H1 (cell line): ENCODE results near the gene SMIM13. TPM values are rescaled to one million over a fixed set of nuclear protein-coding genes. Genes with fewer than 3 reads are reported as not detected.

Experiments
- CTCF ChIA-PET: fragments of 300-600 bp; sonication (Branson Sonifier 250); formaldehyde crosslinking; loops from one replicate; lab custom pipeline; 2021; ENCODE audit not compliant: partially characterized antibody; lab: Charles Lee
- POLR2A ChIA-PET: fragments of 300-600 bp; sonication (Branson Sonifier 250); formaldehyde crosslinking; loops from one replicate; lab custom pipeline; 2021; ENCODE audit warnings: inconsistent platforms; ENCODE audit not compliant: partially characterized antibody; lab: Charles Lee
- DNase-seq, 2 experiments: peaks; one replicate each; pipeline versions ENCODE4 v3.0.0 to v3.0.0-alpha.2; 2010 to 2022; ENCODE audit warnings: low spot score in 2 of 2, low read depth in 1 of 2, mixed read lengths in 1 of 2
- FAIRE-seq: peaks from 2 replicates; lab custom pipeline; 2011; peaks lifted over from hg19 to GRCh38; lab: Jason Lieb, UNC
- H2AFZ ChIP-seq: 2 replicates; pipeline ENCODE4 v1.8.1; 2012; ENCODE audit warnings: low read length, inconsistent platforms
- H2AK5ac ChIP-seq: 2 replicates; pipeline ENCODE4 v1.6.1; 2013; ENCODE audit warnings: low read depth, low read length
- H2BK120ac ChIP-seq: replicated peaks from 2 replicates; pipeline ENCODE3; 2013; ENCODE audit warnings: low read depth, low read length, inconsistent platforms
- H2BK12ac ChIP-seq: 2 replicates; pipeline ENCODE4 v1.6.1; 2013; ENCODE audit warnings: low read depth, low read length
- H2BK15ac ChIP-seq: 2 replicates; pipeline ENCODE4 v1.6.1; 2013; ENCODE audit warnings: low read length
- H2BK20ac ChIP-seq: 2 replicates; pipeline ENCODE4 v1.6.1; 2013; ENCODE audit warnings: low read length
- H2BK5ac ChIP-seq: 2 replicates; pipeline ENCODE4 v1.6.1; 2013; ENCODE audit warnings: low read depth, low read length
- H3K14ac ChIP-seq: 2 replicates; pipeline ENCODE4 v1.6.1; 2013; ENCODE audit warnings: inconsistent platforms; ENCODE audit not compliant: insufficient read length
- H3K18ac ChIP-seq: 2 replicates; pipeline ENCODE4 v1.6.1; 2013; ENCODE audit warnings: low read length; ENCODE audit errors: extremely low read depth
- H3K23ac ChIP-seq: 2 replicates; pipeline ENCODE4 v1.6.1; 2013; ENCODE audit warnings: inconsistent platforms; ENCODE audit not compliant: insufficient read length
- H3K23me2 ChIP-seq: 2 replicates; pipeline ENCODE4 v1.6.1; 2013; ENCODE audit warnings: low read depth, low read length
- H3K27ac ChIP-seq: 2 replicates; pipeline ENCODE4 v1.6.1; 2011; ENCODE audit warnings: low read depth, low read length, inconsistent platforms
- H3K27me3 ChIP-seq, 4 experiments: replicated peaks in 1 of 4; 1 replicate in 1 of 4; 2 replicates in 3 of 4; pipeline versions ENCODE4 v1.6.1 to v1.8.1; 2011 to 2013; ENCODE audit warnings: low read length in 3 of 4, mild to moderate bottlenecking in 3 of 4, inconsistent platforms in 2 of 4, mixed read lengths in 2 of 4, moderate library complexity in 1 of 4; ENCODE audit not compliant: control insufficient read depth in 3 of 4, insufficient read depth in 3 of 4; ENCODE audit errors: extremely low read depth in 1 of 4
- H3K36me3 ChIP-seq, 4 experiments: 2 replicates each; pipeline versions ENCODE4 v1.6.1 to v1.8.1; 2011 to 2013; ENCODE audit warnings: mild to moderate bottlenecking in 4 of 4, low read length in 3 of 4, moderate library complexity in 2 of 4, control low read depth in 1 of 4, inconsistent platforms in 1 of 4; ENCODE audit not compliant: insufficient read depth in 4 of 4, control insufficient read depth in 2 of 4
- H3K4ac ChIP-seq: replicated peaks from 2 replicates; pipeline ENCODE3; 2013; ENCODE audit warnings: low read length, low read depth, mixed read lengths, inconsistent platforms; ENCODE audit not compliant: insufficient read length
- H3K4me1 ChIP-seq, 4 experiments: replicated peaks in 1 of 4; 1 replicate in 1 of 4; 2 replicates in 3 of 4; pipeline versions ENCODE4 v1.6.1 to v1.8.1; 2011 to 2013; ENCODE audit warnings: low read length in 3 of 4, inconsistent platforms in 2 of 4, mixed read lengths in 1 of 4; ENCODE audit not compliant: insufficient read depth in 4 of 4, control insufficient read depth in 3 of 4
- H3K4me2 ChIP-seq, 2 experiments: 2 replicates each; pipeline versions ENCODE4 v1.6.1 to v1.8.1; 2011 to 2013; ENCODE audit warnings: low read depth in 2 of 2, low read length in 2 of 2, control low read depth in 1 of 2, inconsistent platforms in 1 of 2, mild to moderate bottlenecking in 1 of 2; ENCODE audit not compliant: insufficient read depth in 1 of 2
- H3K4me3 ChIP-seq, 4 experiments: fragments of 200-600, 300-600 bp in 1 of 4; sonication (generic), shearing (Covaris generic), sonication (Bioruptor Twin) in 1 of 4; 2 replicates each; pipeline versions ENCODE4 v1.5.1 to v1.8.1; 2011 to 2016; ENCODE audit warnings: low read length in 4 of 4, low read depth in 3 of 4, control low read depth in 2 of 4, inconsistent platforms in 2 of 4, mild to moderate bottlenecking in 2 of 4, mixed read lengths in 1 of 4, moderate library complexity in 1 of 4; ENCODE audit not compliant: insufficient read depth in 2 of 4; ENCODE audit errors: extremely low read depth in 1 of 4
- H3K56ac ChIP-seq: replicated peaks from 2 replicates; pipeline ENCODE3; 2013; ENCODE audit warnings: low read depth, mild to moderate bottlenecking, mixed read lengths, low read length, inconsistent platforms; ENCODE audit not compliant: insufficient read length
- H3K79me1 ChIP-seq: 2 replicates; pipeline ENCODE4 v1.6.1; 2013; ENCODE audit warnings: low read depth, low read length, control low read depth
- H3K79me2 ChIP-seq, 2 experiments: 2 replicates each; pipeline versions ENCODE4 v1.6.1 to v1.8.1; 2012 to 2013; ENCODE audit warnings: low read length in 2 of 2, mild to moderate bottlenecking in 2 of 2, inconsistent platforms in 1 of 2; ENCODE audit not compliant: insufficient read depth in 2 of 2, control insufficient read depth in 1 of 2
- H3K9ac ChIP-seq, 4 experiments: replicated peaks in 1 of 4; 1 replicate in 1 of 4; 2 replicates in 3 of 4; pipeline versions ENCODE4 v1.6.1 to v1.8.1; 2011 to 2013; ENCODE audit warnings: low read depth in 3 of 4, low read length in 3 of 4, control low read depth in 2 of 4, mild to moderate bottlenecking in 2 of 4, moderate library complexity in 2 of 4, inconsistent platforms in 1 of 4; ENCODE audit errors: extremely low read depth in 1 of 4
- H3K9me3 ChIP-seq, 2 experiments: 2 replicates each; pipeline versions ENCODE4 v1.6.1 to v1.8.1; 2012 to 2013; ENCODE audit warnings: mild to moderate bottlenecking in 2 of 2, moderate library complexity in 2 of 2, control low read depth in 1 of 2, inconsistent platforms in 1 of 2, low read depth in 1 of 2, low read length in 1 of 2, mixed read lengths in 1 of 2; ENCODE audit not compliant: insufficient read depth in 2 of 2
- H4K20me1 ChIP-seq, 2 experiments: replicated peaks in 1 of 2; 2 replicates each; pipeline versions ENCODE3 to v1.8.1; 2011 to 2013; ENCODE audit warnings: inconsistent platforms in 2 of 2, low read length in 2 of 2, mild to moderate bottlenecking in 1 of 2; ENCODE audit not compliant: insufficient read depth in 2 of 2, control insufficient read depth in 1 of 2
- H4K5ac ChIP-seq: 2 replicates; pipeline ENCODE4 v1.6.1; 2013; ENCODE audit warnings: low read length, low read depth, mixed read lengths, inconsistent platforms; ENCODE audit not compliant: insufficient read length
- H4K8ac ChIP-seq: 2 replicates; pipeline ENCODE4 v1.8.0; 2013; ENCODE audit warnings: mild to moderate bottlenecking, moderate library complexity, low read length, inconsistent platforms; ENCODE audit not compliant: insufficient read depth; ENCODE audit errors: extremely low read depth
- H4K91ac ChIP-seq: replicated peaks from 2 replicates; pipeline ENCODE3; 2013; ENCODE audit warnings: low read length, mixed read lengths, inconsistent platforms; ENCODE audit not compliant: insufficient read length
- MAFK ChIP-seq: IDR thresholded peaks from 2 replicates; pipeline ENCODE4 v1.6.1; 2012; ENCODE audit warnings: low read depth, mild to moderate bottlenecking, improper control_type of control experiment, low read length
- RAD21 ChIP-seq, 2 experiments: IDR thresholded peaks in 1 of 2; conservative IDR thresholded peaks in 1 of 2; 2 replicates each; pipeline ENCODE4 v1.6.1; 2011; ENCODE audit warnings: low read depth in 2 of 2, low read length in 2 of 2, improper control_type of control experiment in 1 of 2, inconsistent platforms in 1 of 2, mild to moderate bottlenecking in 1 of 2, moderate library complexity in 1 of 2
- SP4 ChIP-seq: IDR thresholded peaks from 2 replicates; pipeline ENCODE4 v1.6.1; 2012; ENCODE audit warnings: low read length, inconsistent platforms
- SUZ12 ChIP-seq: fragments of 200-600 bp; sonication (generic); IDR thresholded peaks from 2 replicates; pipeline ENCODE4 v1.6.1; 2012; ENCODE audit warnings: mild to moderate bottlenecking, inconsistent platforms, low read length, moderate library complexity, mixed read lengths
- TBP ChIP-seq: IDR thresholded peaks from 2 replicates; pipeline ENCODE4 v1.6.1; 2011; ENCODE audit warnings: low read depth, low read length, improper control_type of control experiment
- WGBS, 2 experiments: shearing (Covaris generic) in 1 of 2; methylation state at CpG; one replicate each; pipeline versions ENCODE4 v1.1.6 to v1.1.7; 2013 to 2015; ENCODE audit warnings: low lambda C conversion rate in 2 of 2, mixed read lengths in 2 of 2, inconsistent platforms in 1 of 2, low coverage in 1 of 2, missing lambda C conversion rate in 1 of 2; ENCODE audit not compliant: insufficient replicate concordance in 2 of 2, insufficient coverage in 1 of 2, insufficient read length in 1 of 2; ENCODE audit errors: extremely low coverage in 1 of 2, missing lambda C conversion rate in 1 of 2; 5-methylcytosine and 5-hydroxymethylcytosine counted together
- polyA plus RNA-seq, 7 experiments: library from polyadenylated mRNA; depleted of rRNA in 3 of 7; stranded (reverse) in 5 of 7; unstranded in 2 of 7; fragments of >200 nt in 5 of 7; fragments of 200-250 nt in 2 of 7; gene quantifications; 1 replicate in 5 of 7; 2 replicates in 1 of 7; 4 replicates in 1 of 7; pipeline versions ENCODE4 v1.2.1 to v1.2.3, GENCODE V29; 2011 to 2013; ENCODE audit warnings: missing spikeins in 2 of 7, mixed read lengths in 2 of 7
- total RNA-seq: library from RNA; stranded (reverse); fragmentation: NEBNext Ultra II Directional; extraction: Animal tissue kit (Norgen Biotek cat#: 25700); gene quantifications from 2 replicates; pipeline ENCODE4 v1.2.1, GENCODE V29; 2021

Gene SMIM13
- total and polyA plus RNA-seq, 2 of the 8 experiments (the other 6 are each of a cell fraction or from before 2014, with no cell fraction given), result 1.7 to 10.6 TPM

DNA sequence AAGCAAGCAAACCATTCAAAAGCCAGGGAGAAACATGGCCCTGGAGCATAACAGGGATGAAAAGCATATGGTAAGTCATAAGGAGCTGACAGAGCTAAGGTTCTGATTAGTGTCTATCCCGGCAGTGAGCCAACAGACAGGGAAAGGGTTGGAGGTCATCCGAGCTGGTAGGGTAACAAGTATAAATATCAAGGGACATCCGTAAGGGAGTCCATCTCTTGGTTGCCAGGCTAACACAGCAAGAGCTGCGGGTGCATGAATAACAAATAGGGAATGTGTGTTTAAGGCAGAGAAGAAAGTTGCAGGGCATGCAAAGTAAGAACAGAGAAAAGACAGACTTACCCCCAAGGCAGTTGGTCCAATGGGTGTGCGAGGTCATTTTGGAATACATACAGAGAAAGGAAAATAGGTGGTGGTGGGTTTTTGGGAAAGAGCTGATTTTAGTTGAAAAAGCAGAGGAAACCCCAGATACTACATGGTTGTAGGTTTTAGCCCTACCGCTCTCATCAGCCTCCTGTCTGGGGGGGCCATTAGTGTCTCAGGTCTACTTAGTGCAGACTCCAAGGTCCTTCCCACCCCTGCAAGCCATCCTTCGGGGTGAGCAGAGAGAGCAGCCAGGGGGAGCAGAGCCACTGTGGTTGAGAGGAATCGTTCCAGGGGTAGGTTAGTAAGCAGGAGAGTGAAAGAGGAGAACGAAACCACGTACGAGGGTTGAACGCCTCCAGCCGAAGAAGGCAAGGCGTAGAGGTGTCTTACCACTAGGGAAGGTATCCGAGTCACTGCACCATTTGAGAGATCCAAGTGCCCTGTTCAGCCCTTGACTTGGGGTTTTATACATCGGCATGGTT lies 17.5 kb downstream of the SMIM13 start, which contains the start of gene ERVFRD-1:
Gene ERVFRD-1 (minus strand): TSS at position 805 of the 848 bp plus-strand sequence. CDS start 6,415 bp downstream, outside the sequence.
- Histone ChIP-seq H2AFZ (no peak within 1 kb of the TSS), H3K27me3 (no peaks in the 10 kb centered on the region), H4K5ac (no peak within 1 kb of the TSS), H4K91ac (no peak within 1 kb of the TSS), H3K4me2 (no peak within 1 kb of the TSS), H4K8ac (no peak within 1 kb of the TSS), H3K4ac (no peak within 1 kb of the TSS), H3K79me2 (peaks cover 7 to 74% of the 10 kb centered on the region in 2 experiments; a peak in 3 of 4 replicates), H4K20me1 (peaks cover 1 to 3% of the 10 kb centered on the region in 2 experiments), H3K18ac (no peak within 1 kb of the TSS; the same call in 1 of the 2 replicates), H2BK15ac (no peak within 1 kb of the TSS), H3K23me2 (no peaks in the 10 kb centered on the region), H3K9me3 (no peaks in the 10 kb centered on the region), H3K36me3 (no peaks in the 10 kb centered on the region), H3K4me1 (peaks cover 0 to 21% (median 5%) of the 10 kb centered on the region in 4 experiments; a peak in 6 of 7 replicates), H2BK20ac (no peak within 1 kb of the TSS), H2BK12ac (no peak within 1 kb of the TSS), H2BK120ac (no peak within 1 kb of the TSS), H3K56ac (no peak within 1 kb of the TSS), H3K9ac (no peak within 1 kb of the TSS), H2BK5ac (0 out of 2 replicates have a peak within 1 kb of the TSS, but pooled peaks have one; percentile 3), H3K14ac (no peak within 1 kb of the TSS), H3K4me3 (no peak within 1 kb of the TSS), H3K23ac (no peak within 1 kb of the TSS), H3K27ac (no peak within 1 kb of the TSS), H3K79me1 (peaks cover 3% of the 10 kb centered on the region; the same call in 1 of the 2 replicates), H2AK5ac (no peak within 1 kb of the TSS)
- TF ChIP-seq RAD21 (IDR thresholded peaks at IDR 0.05 in 1 of 2, conservative IDR thresholded peaks at IDR 0.05 in 1 of 2; ENCODE audit: low read depth in 2 of 2, low read length in 2 of 2) (no peak), MAFK (no peak), TBP (no peak), SUZ12 (no peak), SP4 (no peak)
- 91% methylated on average over 16 of the region's 16 CpGs; no CpG with 5 or more reads in 1 of the 2 experiments for WGBS, 2 experiments
- POLR2A ChIA-PET, result interaction anchor here (0.6 kb wide), 1 partner anchor 21 kb away, joined by 3 read pairs; no protein-coding TSS in a partner anchor
- DNase-seq (peak in 1 of 2 experiments; percentile 38), FAIRE-seq (no peak)
- CTCF ChIA-PET, result interaction anchor here (0.6 to 2.3 kb wide), 5 partner anchors 13 to 177 kb away, joined by 3 to 5 read pairs (median 4); partner anchors contain the start of gene SMIM13
